Keratinocyte (primary cell): ENCODE measurements around the gene SNRPA1.

Experiments used
- CTCF ChIP-seq, 3 experiments: IDR thresholded peaks in 1 of 3; conservative IDR thresholded peaks in 1 of 3; optimal IDR thresholded peaks in 1 of 3; 2 replicates in 2 of 3; 3 replicates in 1 of 3; pipeline versions ENCODE3 to v1.5.1; 2011; ENCODE audit warnings: low read length in 3 of 3, mild to moderate bottlenecking in 3 of 3, moderate library complexity in 2 of 3, control low read depth in 1 of 3, inconsistent platforms in 1 of 3; ENCODE audit not compliant: insufficient read depth in 2 of 3; ENCODE audit errors: extremely low read depth in 1 of 3
- EZH2 ChIP-seq: IDR thresholded peaks from one replicate; pipeline ENCODE4 v1.6.1; 2012; ENCODE audit warnings: inconsistent platforms, mild to moderate bottlenecking, low read length, moderate library complexity

DNA sequence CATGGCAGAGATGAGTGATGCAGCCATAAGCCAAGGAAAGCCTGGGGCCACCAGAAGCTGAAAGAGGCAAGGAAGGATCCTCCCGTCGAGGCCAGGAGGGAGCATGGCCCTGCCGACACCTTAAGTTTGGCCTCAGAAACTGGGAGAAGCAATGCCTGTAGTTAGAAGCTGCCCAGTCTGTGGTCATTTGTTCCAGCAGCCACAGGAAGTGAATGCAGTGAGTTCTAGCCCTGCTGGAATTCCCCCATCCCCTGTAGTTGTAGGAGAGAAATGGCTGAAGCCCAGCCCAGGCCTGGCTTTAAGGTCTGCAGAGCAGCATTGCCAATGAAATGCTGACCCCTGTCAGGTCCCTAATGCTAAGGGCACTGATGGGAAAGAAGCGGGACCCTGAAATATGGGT lies 31.0 kb downstream of the SNRPA1 start:
- TF ChIP-seq CTCF (optimal IDR thresholded peaks at IDR 0.05 in 1 of 3, IDR thresholded peaks at IDR 0.05 in 1 of 3, conservative IDR thresholded peaks at IDR 0.05 in 1 of 3; ENCODE audit: extremely low read depth in 1 of 3, insufficient read depth in 2 of 3, low read length in 3 of 3), result no peak
- TF ChIP-seq EZH2, result no peak
